HG03060 (cell line): ENCODE measurements around the gene CBX5.
"Not testable (repeated sequence)": the region's sequence is repeated elsewhere in the genome, so short reads cannot be mapped to it uniquely, and the experiment has no call there.

Experiments
- ATAC-seq: cut with Tn5 transposase; IDR thresholded peaks from one replicate; pipeline ENCODE4 v1.9.1; 2021; ENCODE audit warnings: low read depth, moderate number of reproducible peaks; ENCODE audit not compliant: unreplicated experiment

Gene CBX5

GRCh38 chr12:54272214-54272613 lies 7.7 kb downstream of the CBX5 start:
- no peak for ATAC-seq

DNA sequence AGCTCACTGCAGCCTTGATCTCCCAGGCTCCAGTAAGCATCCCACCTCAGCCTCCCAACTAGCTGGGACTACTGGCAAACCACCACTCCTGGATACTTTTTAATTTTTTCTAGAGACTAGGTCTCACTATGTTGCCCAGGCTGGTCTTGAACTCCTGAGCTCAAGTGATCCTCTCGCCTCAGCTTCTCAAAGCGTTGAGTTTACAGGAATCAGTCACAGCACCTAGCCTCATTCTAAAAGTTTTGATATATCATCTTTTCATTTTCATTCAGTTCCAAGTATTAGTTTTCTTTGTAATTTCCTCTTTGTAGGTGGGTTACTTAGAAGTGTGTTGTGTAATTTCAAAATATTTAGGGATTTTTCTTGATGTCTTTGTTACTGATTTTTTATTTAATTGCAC lies 9.6 kb downstream of the CBX5 start:
- no peak for ATAC-seq

GRCh38 chr12:54266852-54267251 lies 13.1 kb downstream of the CBX5 start:
- no peak for ATAC-seq

- ATAC-seq: no peak
Measured at GRCh38 chr12:54265364-54265812, 14.5 kb downstream of the CBX5 start.

DNA sequence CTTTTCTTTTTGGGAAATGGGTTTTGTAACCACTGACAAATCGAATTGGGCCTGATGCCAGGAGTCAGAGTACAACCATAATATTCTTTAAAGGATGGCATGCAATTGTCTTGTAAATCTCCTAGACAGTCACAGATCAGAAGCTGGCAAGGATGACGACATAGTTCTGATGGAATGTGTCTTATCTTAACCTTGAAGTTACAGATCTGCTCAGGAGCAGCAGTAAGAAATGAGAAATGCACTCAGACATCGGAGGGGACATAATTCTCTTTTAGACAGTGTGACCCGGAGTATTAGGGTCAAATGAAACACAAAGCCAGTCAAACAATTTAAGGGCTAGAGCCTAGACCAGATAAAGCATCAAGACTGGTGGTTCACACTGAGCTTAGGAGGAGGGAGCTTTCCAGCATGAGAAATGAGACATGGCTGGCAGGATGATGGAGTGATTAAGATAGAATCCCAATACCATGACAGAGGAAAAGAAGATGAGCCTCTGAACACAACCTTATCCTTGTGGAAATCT lies 17.5 kb downstream of the CBX5 start:
- no peak for ATAC-seq

- ATAC-seq: no peak
Measured at GRCh38 chr12:54261815-54262402, 18.0 kb downstream of the CBX5 start.

GRCh38 chr12:54259194-54260011 lies 20.5 kb downstream of the CBX5 start:
- no peak for ATAC-seq

DNA sequence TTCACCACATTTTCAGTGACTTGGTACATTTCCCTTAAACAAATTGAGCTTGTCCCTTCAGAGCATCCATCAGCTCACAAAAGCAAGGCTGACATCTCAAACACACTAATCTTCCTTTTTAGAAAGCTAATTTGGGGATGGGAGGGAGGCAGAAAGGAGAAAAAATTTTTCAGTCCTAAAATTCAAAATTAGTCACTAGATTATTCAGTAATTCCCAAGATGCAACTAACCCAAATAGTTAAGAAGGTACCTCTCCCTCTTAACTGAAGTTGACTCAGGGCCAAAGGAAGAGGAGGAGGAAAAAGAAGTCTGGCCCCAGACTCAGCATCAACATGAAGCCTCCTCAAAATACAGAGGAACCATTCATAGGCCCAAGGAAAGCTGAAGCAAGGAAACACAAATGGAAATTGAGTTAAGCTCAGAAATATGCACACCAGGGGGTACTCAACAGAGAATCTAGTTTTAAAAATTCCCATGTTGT lies 21.7 kb downstream of the CBX5 start:
- no peak for ATAC-seq

- ATAC-seq: no peak
Measured at GRCh38 chr12:54257332-54257731, 22.6 kb downstream of the CBX5 start.

GRCh38 chr12:54253240-54253639 lies 26.7 kb downstream of the CBX5 start:
- no peak for ATAC-seq

- no peak for ATAC-seq
Measured at GRCh38 chr12:54251667-54252284, 28.1 kb downstream of the CBX5 start.

DNA sequence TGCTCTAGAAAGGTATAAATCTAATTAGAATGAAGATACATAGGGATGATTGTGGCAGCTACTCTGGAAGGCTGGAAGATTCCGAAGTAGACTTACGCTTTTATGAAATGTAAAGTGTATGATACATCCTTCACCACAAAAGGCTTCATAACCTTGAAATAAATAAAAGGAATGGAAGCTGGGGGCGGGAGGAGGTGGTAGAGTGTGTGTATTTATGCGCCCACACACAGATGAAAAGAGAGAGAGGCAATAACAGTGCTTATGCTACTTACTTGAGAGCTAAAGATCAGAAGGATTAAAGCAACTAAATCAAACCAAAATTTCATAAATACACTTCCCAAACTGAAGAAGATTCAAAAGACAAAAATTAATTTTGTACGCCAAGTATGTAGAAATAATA lies 30.4 kb downstream of the CBX5 start:
- no peak for ATAC-seq

GRCh38 chr12:54246011-54246641 lies 33.8 kb downstream of the CBX5 start:
- ATAC-seq: no peak

- ATAC-seq: no peak
Measured at GRCh38 chr12:54240971-54241588, 38.8 kb downstream of the CBX5 start.

GRCh38 chr12:54240129-54240528 lies 39.8 kb downstream of the CBX5 start:
- ATAC-seq: no peak

GRCh38 chr12:54239620-54240019 lies 40.3 kb downstream of the CBX5 start:
- ATAC-seq: no peak

GRCh38 chr12:54238531-54238930 lies 41.4 kb downstream of the CBX5 start:
- ATAC-seq: no peak

DNA sequence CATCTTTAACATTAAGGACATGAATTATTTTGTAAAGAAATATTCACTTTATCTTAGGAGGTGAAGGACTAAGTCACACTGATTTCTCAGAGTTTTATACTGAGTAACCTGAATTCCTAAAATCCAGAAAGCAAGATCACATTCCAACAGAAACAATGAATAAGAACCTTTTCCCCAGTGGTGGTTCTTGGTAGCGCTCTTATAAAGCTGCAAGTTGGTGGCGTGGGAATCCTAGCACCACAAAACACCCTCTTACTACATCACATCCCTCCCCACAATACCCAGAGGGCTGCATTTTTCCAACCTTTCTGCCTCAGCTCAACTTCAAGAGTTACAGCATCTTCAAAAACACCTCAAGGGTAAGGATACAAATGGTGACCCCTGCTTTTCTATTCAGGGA lies 47.1 kb downstream of the CBX5 start:
- ATAC-seq: no peak

GRCh38 chr12:54231269-54231668 lies 48.7 kb downstream of the CBX5 start:
- ATAC-seq: not testable (repeated sequence)

DNA sequence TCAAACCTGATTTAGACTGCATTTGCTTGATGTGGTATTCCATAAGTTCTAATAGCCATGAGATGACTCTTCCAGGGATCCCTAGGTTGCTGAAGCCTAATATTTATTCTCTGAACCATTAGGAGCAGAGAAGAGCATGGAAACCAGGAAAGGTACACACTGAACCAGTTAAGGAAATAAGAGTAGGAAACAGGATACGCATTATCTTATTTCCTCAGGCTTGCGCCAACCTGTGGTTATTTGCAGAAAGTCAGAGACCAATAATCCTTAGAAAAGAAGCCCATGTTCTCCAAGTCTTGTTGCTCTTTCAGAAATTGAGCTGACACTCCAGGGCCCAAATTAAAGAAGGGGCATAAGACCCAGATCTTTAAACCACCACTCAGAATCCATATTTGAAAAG lies 49.4 kb downstream of the CBX5 start:
- no peak for ATAC-seq
